ENCODE results near the gene MFN2.

The MFN2 gene

GRCh38 chr1:11960276-11960675 lies 20.0 kb upstream of the MFN2 start:
- no peak overlapping the region for H2AFZ ChIP-seq (ENCODE audit: low read length)
- no peaks in the 10 kb centered on the region for H3K27me3 ChIP-seq (replicated peaks; ENCODE audit: insufficient read depth, low read length)
- H3K9me2 ChIP-seq (replicated peaks; ENCODE audit: insufficient read depth, low read length): no peaks in the 10 kb centered on the region
- no peaks in the 10 kb centered on the region for H3F3A ChIP-seq (ENCODE audit: insufficient read depth, low read length)
- no peaks in the 10 kb centered on the region for H3K9me3 ChIP-seq (replicated peaks; ENCODE audit: insufficient read depth, low read length)
- no peak for DNase-seq
- no peaks in the 10 kb centered on the region for H3K36me3 ChIP-seq (replicated peaks; ENCODE audit: insufficient read depth, low read length)
- no peak overlapping the region for H3K27ac ChIP-seq (ENCODE audit: low read length)
- H3K4me2 ChIP-seq (ENCODE audit: low read depth, low read length): no peak overlapping the region
- no peaks in the 10 kb centered on the region for H3K79me2 ChIP-seq (ENCODE audit: low read length)
- no peak for TF ChIP-seq EZH2 (optimal IDR thresholded peaks at IDR 0.05; ENCODE audit: low read depth, low read length)
- TF ChIP-seq EZH2phosphoT487 (IDR thresholded peaks at IDR 0.05; ENCODE audit: low read length): no peak
- TF ChIP-seq, protein P1, sequence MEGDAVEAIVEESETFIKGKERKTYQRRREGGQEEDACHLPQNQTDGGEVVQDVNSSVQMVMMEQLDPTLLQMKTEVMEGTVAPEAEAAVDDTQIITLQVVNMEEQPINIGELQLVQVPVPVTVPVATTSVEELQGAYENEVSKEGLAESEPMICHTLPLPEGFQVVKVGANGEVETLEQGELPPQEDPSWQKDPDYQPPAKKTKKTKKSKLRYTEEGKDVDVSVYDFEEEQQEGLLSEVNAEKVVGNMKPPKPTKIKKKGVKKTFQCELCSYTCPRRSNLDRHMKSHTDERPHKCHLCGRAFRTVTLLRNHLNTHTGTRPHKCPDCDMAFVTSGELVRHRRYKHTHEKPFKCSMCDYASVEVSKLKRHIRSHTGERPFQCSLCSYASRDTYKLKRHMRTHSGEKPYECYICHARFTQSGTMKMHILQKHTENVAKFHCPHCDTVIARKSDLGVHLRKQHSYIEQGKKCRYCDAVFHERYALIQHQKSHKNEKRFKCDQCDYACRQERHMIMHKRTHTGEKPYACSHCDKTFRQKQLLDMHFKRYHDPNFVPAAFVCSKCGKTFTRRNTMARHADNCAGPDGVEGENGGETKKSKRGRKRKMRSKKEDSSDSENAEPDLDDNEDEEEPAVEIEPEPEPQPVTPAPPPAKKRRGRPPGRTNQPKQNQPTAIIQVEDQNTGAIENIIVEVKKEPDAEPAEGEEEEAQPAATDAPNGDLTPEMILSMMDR (IDR thresholded peaks at IDR 0.05; ENCODE audit: low read length): no peak
- no peaks in the 10 kb centered on the region for H3K4me1 ChIP-seq (ENCODE audit: low read length)
- H4K20me1 ChIP-seq (ENCODE audit: insufficient read depth, low read length): no peaks in the 10 kb centered on the region
- H3K4me3 ChIP-seq (ENCODE audit: low read length): no peak overlapping the region
- no peak overlapping the region for H3K9ac ChIP-seq (ENCODE audit: low read length)

GRCh38 chr1:11960715-11961114 lies 19.5 kb upstream of the MFN2 start:
- no peaks in the 10 kb centered on the region for H3K36me3 ChIP-seq (replicated peaks; ENCODE audit: insufficient read depth, low read length)
- no peak overlapping the region for H3K27ac ChIP-seq (ENCODE audit: low read length)
- no peak overlapping the region for H3K4me2 ChIP-seq (ENCODE audit: low read depth, low read length)
- no peaks in the 10 kb centered on the region for H3K27me3 ChIP-seq (replicated peaks; ENCODE audit: insufficient read depth, low read length)
- H3K4me3 ChIP-seq (ENCODE audit: low read length): no peak overlapping the region
- TF ChIP-seq EZH2phosphoT487 (IDR thresholded peaks at IDR 0.05; ENCODE audit: low read length) (no peak), EZH2 (optimal IDR thresholded peaks at IDR 0.05; ENCODE audit: low read depth, low read length) (no peak)
- TF ChIP-seq, protein P1 (IDR thresholded peaks at IDR 0.05; ENCODE audit: low read length): no peak
- no peak overlapping the region for H2AFZ ChIP-seq (ENCODE audit: low read length)
- no peaks in the 10 kb centered on the region for H3K9me3 ChIP-seq (replicated peaks; ENCODE audit: insufficient read depth, low read length)
- H3K9me2 ChIP-seq (replicated peaks; ENCODE audit: insufficient read depth, low read length): no peaks in the 10 kb centered on the region
- H3K79me2 ChIP-seq (ENCODE audit: low read length): no peaks in the 10 kb centered on the region
- no peaks in the 10 kb centered on the region for H3K4me1 ChIP-seq (ENCODE audit: low read length)
- H3F3A ChIP-seq (ENCODE audit: insufficient read depth, low read length): no peaks in the 10 kb centered on the region
- no peak overlapping the region for H3K9ac ChIP-seq (ENCODE audit: low read length)
- H4K20me1 ChIP-seq (ENCODE audit: insufficient read depth, low read length): no peaks in the 10 kb centered on the region
- no peak for DNase-seq

- H3K9me3 ChIP-seq (replicated peaks; ENCODE audit: insufficient read depth, low read length): no peaks in the 10 kb centered on the region
- H4K20me1 ChIP-seq (ENCODE audit: insufficient read depth, low read length): no peaks in the 10 kb centered on the region
- no peaks in the 10 kb centered on the region for H3K9me2 ChIP-seq (replicated peaks; ENCODE audit: insufficient read depth, low read length)
- H3K27me3 ChIP-seq (replicated peaks; ENCODE audit: insufficient read depth, low read length): no peaks in the 10 kb centered on the region
- no peak overlapping the region for H3K27ac ChIP-seq (ENCODE audit: low read length)
- H3K4me1 ChIP-seq (ENCODE audit: low read length): no peaks in the 10 kb centered on the region
- no peak overlapping the region for H3K9ac ChIP-seq (ENCODE audit: low read length)
- H3K79me2 ChIP-seq (ENCODE audit: low read length): no peaks in the 10 kb centered on the region
- no peaks in the 10 kb centered on the region for H3F3A ChIP-seq (ENCODE audit: insufficient read depth, low read length)
- no peak for DNase-seq
- no peaks in the 10 kb centered on the region for H3K36me3 ChIP-seq (replicated peaks; ENCODE audit: insufficient read depth, low read length)
- no peak overlapping the region for H3K4me2 ChIP-seq (ENCODE audit: low read depth, low read length)
- no peak for TF ChIP-seq EZH2phosphoT487 (IDR thresholded peaks at IDR 0.05; ENCODE audit: low read length)
- TF ChIP-seq, protein P1 (IDR thresholded peaks at IDR 0.05; ENCODE audit: low read length): no peak
- TF ChIP-seq EZH2 (optimal IDR thresholded peaks at IDR 0.05; ENCODE audit: low read depth, low read length): no peak
- no peak overlapping the region for H2AFZ ChIP-seq (ENCODE audit: low read length)
- H3K4me3 ChIP-seq (ENCODE audit: low read length): no peak overlapping the region
Observed at GRCh38 chr1:11961230-11961629, 19.0 kb upstream of the MFN2 start.
